ENCODE results near the gene PLA2G4B.

The PLA2G4B gene, protein sequence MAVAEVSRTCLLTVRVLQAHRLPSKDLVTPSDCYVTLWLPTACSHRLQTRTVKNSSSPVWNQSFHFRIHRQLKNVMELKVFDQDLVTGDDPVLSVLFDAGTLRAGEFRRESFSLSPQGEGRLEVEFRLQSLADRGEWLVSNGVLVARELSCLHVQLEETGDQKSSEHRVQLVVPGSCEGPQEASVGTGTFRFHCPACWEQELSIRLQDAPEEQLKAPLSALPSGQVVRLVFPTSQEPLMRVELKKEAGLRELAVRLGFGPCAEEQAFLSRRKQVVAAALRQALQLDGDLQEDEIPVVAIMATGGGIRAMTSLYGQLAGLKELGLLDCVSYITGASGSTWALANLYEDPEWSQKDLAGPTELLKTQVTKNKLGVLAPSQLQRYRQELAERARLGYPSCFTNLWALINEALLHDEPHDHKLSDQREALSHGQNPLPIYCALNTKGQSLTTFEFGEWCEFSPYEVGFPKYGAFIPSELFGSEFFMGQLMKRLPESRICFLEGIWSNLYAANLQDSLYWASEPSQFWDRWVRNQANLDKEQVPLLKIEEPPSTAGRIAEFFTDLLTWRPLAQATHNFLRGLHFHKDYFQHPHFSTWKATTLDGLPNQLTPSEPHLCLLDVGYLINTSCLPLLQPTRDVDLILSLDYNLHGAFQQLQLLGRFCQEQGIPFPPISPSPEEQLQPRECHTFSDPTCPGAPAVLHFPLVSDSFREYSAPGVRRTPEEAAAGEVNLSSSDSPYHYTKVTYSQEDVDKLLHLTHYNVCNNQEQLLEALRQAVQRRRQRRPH

DNA sequence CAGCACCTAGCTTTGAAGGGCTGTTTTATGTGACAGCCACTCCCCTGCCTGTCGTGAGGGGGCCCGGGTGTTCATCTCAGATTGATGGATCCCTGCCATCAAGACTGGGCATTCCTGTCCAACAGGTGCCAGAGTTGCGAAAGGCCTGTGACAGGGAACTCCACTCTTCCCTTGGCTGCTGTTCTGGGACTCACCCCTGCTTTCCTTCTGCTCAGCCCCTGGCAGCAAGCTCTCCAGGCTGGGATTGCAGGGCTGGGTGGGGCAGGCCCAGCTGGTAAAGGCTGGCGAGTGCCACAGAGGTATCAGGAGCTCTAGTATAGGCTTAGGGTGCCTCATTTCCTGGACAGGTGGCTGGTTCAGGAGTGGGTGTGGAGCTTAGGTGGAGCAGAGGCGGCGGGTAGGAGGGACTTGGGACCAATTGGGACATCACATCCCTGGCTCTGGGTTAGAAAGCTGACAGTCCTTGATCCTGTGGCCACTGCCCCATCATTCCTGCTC is at the start of gene PLA2G4B:
Gene PLA2G4B (plus strand): TSS at position 448 of the 498 bp plus-strand sequence. CDS start 67 bp downstream, outside the sequence.
- TF ChIP-seq, protein P1, sequence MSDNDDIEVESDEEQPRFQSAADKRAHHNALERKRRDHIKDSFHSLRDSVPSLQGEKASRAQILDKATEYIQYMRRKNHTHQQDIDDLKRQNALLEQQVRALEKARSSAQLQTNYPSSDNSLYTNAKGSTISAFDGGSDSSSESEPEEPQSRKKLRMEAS (IDR thresholded peaks at IDR 0.05), result peak; percentile 67
- peak; percentile 66; the same call in 1 of the 2 replicates for TF ChIP-seq YY1 (IDR thresholded peaks at IDR 0.05; ENCODE audit: low read depth)
- TF ChIP-seq FOXM1 (IDR thresholded peaks at IDR 0.05; ENCODE audit: borderline replicate concordance, low read depth), result 0 out of 2 replicates have a peak, but pooled peaks have one; percentile 25
- peak; percentile 68 for TF ChIP-seq TEAD4 (IDR thresholded peaks at IDR 0.05)
- no peak for TF ChIP-seq RAD21 (IDR thresholded peaks at IDR 0.05; ENCODE audit: low read depth)
- TF ChIP-seq, protein P2, sequence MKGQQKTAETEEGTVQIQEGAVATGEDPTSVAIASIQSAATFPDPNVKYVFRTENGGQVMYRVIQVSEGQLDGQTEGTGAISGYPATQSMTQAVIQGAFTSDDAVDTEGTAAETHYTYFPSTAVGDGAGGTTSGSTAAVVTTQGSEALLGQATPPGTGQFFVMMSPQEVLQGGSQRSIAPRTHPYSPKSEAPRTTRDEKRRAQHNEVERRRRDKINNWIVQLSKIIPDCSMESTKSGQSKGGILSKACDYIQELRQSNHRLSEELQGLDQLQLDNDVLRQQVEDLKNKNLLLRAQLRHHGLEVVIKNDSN (IDR thresholded peaks at IDR 0.05), result no peak
- TF ChIP-seq CEBPB (IDR thresholded peaks at IDR 0.05), result peak; percentile 98
- TF ChIP-seq ZBTB7A (IDR thresholded peaks at IDR 0.05; ENCODE audit: low read depth), result 0 out of 2 replicates have a peak, but pooled peaks have one; percentile 47
- peak; percentile 75; the same call in 1 of the 2 replicates for TF ChIP-seq EP300 (IDR thresholded peaks at IDR 0.05; ENCODE audit: borderline replicate concordance)
- TF ChIP-seq TCF12 (IDR thresholded peaks at IDR 0.05; ENCODE audit: low read depth), result peak; percentile 86
- peak; percentile 87 for TF ChIP-seq NFIC (IDR thresholded peaks at IDR 0.05)
- no peak for TF ChIP-seq EGR1 (IDR thresholded peaks at IDR 0.05)

DNA sequence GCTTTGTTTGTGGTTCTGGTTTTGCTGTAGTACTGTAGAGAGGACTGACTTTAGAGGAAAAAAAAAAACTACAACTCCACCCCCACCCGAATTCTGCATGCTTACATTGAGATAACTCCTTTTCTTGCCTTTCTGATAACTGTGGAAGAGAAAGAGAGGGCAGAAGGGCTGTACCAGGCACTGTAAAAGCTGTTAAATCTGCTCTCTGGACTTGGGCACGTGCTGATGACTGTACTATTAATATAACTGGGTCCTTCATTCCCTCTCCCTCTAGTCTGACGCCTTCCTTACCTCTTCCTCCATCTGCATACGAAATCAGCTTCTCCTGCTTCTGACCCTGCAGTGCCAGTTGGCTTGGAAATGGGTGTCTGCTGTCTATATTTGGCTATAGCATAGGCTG is 49.4 kb upstream of the PLA2G4B start:
- TF ChIP-seq RAD21 (IDR thresholded peaks at IDR 0.05; ENCODE audit: low read depth), result no peak
- TF ChIP-seq YY1 (IDR thresholded peaks at IDR 0.05; ENCODE audit: low read depth), result no peak
- TF ChIP-seq EP300 (IDR thresholded peaks at IDR 0.05; ENCODE audit: borderline replicate concordance), result no peak
- TF ChIP-seq TEAD4 (IDR thresholded peaks at IDR 0.05), result no peak
- no peak for TF ChIP-seq CREB1 (IDR thresholded peaks at IDR 0.05; ENCODE audit: low read depth)
- TF ChIP-seq, protein P2 (IDR thresholded peaks at IDR 0.05), result no peak
- no peak for TF ChIP-seq EGR1 (IDR thresholded peaks at IDR 0.05)
- TF ChIP-seq, protein P3, sequence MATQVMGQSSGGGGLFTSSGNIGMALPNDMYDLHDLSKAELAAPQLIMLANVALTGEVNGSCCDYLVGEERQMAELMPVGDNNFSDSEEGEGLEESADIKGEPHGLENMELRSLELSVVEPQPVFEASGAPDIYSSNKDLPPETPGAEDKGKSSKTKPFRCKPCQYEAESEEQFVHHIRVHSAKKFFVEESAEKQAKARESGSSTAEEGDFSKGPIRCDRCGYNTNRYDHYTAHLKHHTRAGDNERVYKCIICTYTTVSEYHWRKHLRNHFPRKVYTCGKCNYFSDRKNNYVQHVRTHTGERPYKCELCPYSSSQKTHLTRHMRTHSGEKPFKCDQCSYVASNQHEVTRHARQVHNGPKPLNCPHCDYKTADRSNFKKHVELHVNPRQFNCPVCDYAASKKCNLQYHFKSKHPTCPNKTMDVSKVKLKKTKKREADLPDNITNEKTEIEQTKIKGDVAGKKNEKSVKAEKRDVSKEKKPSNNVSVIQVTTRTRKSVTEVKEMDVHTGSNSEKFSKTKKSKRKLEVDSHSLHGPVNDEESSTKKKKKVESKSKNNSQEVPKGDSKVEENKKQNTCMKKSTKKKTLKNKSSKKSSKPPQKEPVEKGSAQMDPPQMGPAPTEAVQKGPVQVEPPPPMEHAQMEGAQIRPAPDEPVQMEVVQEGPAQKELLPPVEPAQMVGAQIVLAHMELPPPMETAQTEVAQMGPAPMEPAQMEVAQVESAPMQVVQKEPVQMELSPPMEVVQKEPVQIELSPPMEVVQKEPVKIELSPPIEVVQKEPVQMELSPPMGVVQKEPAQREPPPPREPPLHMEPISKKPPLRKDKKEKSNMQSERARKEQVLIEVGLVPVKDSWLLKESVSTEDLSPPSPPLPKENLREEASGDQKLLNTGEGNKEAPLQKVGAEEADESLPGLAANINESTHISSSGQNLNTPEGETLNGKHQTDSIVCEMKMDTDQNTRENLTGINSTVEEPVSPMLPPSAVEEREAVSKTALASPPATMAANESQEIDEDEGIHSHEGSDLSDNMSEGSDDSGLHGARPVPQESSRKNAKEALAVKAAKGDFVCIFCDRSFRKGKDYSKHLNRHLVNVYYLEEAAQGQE (IDR thresholded peaks at IDR 0.05; ENCODE audit: low read depth), result no peak
- TF ChIP-seq, protein P1 (IDR thresholded peaks at IDR 0.05), result no peak

DNA sequence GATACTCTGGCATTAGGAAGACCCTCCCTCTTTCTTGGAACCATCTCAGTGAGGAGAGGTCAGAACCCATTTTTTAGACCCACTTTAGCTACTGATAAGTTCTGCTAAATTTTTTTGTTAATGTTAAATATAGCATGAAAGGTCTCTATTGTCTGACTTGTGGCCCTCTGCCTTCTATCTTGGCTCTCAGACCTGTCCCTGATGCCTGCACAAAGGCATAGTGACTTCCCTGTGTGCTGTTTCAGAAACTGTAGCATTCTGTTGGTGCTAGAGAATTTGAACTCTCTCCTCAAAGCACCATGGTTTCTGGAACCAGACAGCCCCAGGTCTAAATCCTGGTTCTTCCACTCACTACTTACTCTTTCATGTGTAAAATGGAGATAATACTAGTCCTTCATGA is 49.0 kb upstream of the PLA2G4B start:
- TF ChIP-seq, protein P3 (IDR thresholded peaks at IDR 0.05; ENCODE audit: low read depth), result no peak
- no peak for TF ChIP-seq ZBTB7A (IDR thresholded peaks at IDR 0.05; ENCODE audit: low read depth)
- no peak for TF ChIP-seq TCF12 (IDR thresholded peaks at IDR 0.05; ENCODE audit: low read depth)
- TF ChIP-seq, protein P2 (IDR thresholded peaks at IDR 0.05), result no peak
- no peak for TF ChIP-seq EGR1 (IDR thresholded peaks at IDR 0.05)
- no peak for TF ChIP-seq EP300 (IDR thresholded peaks at IDR 0.05; ENCODE audit: borderline replicate concordance)
- no peak for TF ChIP-seq FOXM1 (IDR thresholded peaks at IDR 0.05; ENCODE audit: borderline replicate concordance, low read depth)
- TF ChIP-seq, protein P1 (IDR thresholded peaks at IDR 0.05), result no peak
- TF ChIP-seq TEAD4 (IDR thresholded peaks at IDR 0.05), result no peak

DNA sequence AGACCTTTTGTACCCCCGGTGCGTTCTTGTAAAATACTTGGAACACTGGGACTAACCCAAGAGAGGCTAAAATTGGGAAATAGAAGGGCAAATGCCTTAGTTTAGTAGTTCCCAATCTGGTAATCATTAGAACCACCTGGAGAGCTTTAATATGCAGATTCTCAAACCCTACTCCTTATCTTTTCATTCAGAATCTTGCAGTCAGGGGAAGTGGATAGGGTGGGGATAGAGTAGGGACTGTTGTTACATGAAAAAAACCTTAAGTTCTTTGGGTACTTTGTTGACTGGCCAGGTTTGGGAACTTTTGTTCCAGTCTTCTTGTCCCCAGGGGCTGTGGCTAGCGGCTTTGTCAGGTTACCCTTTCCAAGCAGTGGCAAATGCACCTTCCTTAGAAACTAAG is 48.5 kb upstream of the PLA2G4B start:
- TF ChIP-seq, protein P2 (IDR thresholded peaks at IDR 0.05), result no peak
- TF ChIP-seq, protein P3 (IDR thresholded peaks at IDR 0.05; ENCODE audit: low read depth), result no peak
- no peak for TF ChIP-seq ZBTB7A (IDR thresholded peaks at IDR 0.05; ENCODE audit: low read depth)
- no peak for TF ChIP-seq RAD21 (IDR thresholded peaks at IDR 0.05; ENCODE audit: low read depth)
- TF ChIP-seq CEBPB (IDR thresholded peaks at IDR 0.05), result no peak
- no peak for TF ChIP-seq FOXM1 (IDR thresholded peaks at IDR 0.05; ENCODE audit: borderline replicate concordance, low read depth)
- TF ChIP-seq CREB1 (IDR thresholded peaks at IDR 0.05; ENCODE audit: low read depth), result no peak
- TF ChIP-seq NFIC (IDR thresholded peaks at IDR 0.05), result no peak
- TF ChIP-seq EP300 (IDR thresholded peaks at IDR 0.05; ENCODE audit: borderline replicate concordance), result no peak
- TF ChIP-seq YY1 (IDR thresholded peaks at IDR 0.05; ENCODE audit: low read depth), result no peak
- TF ChIP-seq, protein P1 (IDR thresholded peaks at IDR 0.05), result no peak
- TF ChIP-seq TEAD4 (IDR thresholded peaks at IDR 0.05), result no peak
